HG03442 (cell line): ENCODE measurements around the gene CHKB.
"Not testable (repeated sequence)": the region's sequence is repeated elsewhere in the genome, so short reads cannot be mapped to it uniquely, and the experiment has no call there.

Experiments
- ATAC-seq: cut with Tn5 transposase; IDR thresholded peaks from one replicate; pipeline ENCODE4 v1.9.1; 2021; ENCODE audit warnings: mild to moderate bottlenecking, moderate library complexity; ENCODE audit not compliant: unreplicated experiment

The CHKB gene

DNA sequence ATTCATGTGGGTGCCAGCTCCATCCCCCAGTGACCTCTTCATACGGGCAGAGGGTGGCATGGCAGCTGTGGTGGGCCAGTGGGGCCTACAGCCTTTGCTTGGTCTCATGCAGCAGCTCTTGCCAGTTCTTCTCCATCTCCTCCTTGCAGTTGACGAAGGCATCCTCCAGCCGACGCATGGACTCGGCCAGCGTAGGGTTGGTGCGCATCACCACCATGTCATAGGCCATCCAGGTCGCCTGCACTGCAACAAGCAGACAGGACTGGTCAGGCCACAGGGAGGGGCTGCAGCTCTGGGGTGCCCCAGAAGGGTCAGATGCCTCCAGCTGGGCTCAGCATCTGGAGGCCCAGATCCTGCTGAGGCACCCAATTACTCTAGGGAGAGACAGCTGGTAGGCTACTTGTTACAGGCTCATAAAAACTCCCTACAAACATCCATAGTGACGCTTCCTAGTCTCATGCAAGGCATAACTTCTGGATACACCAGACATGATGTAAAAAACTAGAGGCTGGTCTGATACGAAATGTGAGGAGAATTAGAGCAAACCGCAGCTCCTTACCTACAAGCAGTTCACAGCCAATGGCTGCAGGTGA lies 31.4 kb downstream of the CHKB start:
- ATAC-seq, result no peak

DNA sequence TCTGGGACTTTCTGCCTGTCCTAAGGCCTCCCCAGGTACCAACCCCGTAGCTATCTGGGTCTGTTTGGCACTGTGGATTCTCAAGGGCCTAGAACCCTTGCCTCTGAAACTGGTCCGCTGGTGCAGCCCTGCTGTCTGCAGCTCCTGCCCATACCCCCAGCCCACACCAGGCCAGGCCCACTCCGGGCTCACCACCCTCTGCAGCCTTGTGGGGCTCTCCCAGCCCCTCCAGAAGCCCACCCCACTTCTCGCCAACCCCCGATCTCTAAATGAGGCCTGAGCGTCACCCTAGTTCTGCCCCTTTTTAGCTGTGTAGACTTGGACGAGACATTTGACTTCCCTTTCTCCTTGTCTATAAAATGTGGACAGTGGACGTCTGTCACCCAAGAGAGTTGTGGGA lies 32.3 kb downstream of the CHKB start:
- no peak for ATAC-seq

DNA sequence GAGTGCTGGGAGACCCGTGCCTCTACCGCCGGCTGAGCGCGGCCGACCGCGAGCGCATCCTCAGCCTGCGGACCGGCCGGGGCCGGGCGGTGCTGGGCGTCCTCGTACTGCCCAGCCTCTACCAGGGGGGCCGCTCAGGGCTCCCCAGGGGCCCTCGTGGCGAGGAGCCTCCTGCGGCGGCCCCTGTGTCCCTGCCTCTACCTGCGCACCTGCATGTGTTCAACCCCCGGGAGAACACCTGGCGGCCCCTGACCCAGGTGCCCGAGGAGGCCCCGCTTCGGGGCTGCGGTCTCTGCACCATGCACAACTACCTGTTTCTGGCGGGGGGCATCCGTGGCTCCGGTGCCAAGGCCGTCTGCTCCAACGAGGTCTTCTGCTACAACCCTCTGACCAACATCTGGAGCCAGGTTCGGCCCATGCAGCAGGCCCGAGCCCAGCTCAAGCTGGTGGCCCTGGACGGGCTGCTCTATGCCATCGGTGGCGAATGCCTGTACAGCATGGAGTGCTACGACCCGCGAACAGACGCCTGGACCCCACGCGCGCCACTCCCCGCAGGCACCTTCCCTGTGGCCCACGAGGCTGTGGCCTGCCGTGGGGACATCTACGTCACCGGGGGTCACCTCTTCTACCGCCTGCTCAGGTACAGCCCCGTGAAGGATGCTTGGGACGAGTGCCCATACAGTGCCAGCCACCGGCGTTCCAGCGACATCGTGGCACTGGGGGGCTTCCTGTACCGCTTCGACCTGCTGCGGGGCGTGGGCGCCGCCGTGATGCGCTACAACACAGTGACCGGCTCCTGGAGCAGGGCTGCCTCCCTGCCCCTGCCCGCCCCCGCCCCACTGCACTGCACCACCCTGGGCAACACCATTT lies 33.5 kb downstream of the CHKB start:
- no peak for ATAC-seq

DNA sequence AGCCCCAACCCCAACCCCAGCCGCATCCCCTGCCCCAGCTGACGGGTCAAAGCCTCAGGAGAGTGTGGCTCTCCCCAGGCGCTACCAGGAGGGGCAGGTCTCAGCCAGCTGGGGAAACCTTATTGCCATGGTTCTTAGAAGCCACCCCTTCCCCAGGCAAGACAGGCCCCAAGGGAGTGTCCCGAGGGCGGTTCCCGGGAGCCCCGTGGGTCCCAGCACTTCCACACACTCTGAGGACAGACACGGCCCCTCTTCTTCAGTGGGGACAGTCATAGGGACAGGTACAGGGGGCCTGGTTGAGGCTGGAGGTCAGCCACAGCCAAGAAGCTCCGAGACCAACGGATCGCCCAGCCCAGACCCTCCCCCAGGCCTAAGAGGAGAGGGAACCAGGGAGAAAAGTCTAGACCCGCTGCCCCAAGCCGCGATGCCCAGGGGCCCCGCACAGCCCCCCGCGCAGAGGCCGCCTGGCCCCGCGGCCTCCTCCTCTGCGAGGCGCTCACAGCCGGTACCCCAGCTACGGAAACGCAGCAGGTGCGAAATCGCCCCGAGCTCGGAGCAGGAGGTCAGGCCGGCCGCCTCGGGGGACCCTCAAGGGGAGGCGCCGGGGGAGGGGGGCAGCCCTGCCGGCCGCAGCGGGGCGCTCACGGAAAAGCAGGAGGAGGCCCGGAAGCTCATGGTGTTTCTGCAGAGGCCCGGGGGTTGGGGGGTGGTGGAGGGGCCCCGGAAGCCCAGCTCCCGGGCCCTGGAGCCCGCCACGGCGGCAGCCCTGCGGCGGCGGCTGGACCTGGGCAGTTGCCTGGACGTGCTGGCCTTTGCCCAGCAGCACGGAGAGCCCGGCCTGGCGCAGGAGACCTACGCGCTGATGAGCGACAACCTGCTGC lies 34.4 kb downstream of the CHKB start:
- ATAC-seq, result no peak

DNA sequence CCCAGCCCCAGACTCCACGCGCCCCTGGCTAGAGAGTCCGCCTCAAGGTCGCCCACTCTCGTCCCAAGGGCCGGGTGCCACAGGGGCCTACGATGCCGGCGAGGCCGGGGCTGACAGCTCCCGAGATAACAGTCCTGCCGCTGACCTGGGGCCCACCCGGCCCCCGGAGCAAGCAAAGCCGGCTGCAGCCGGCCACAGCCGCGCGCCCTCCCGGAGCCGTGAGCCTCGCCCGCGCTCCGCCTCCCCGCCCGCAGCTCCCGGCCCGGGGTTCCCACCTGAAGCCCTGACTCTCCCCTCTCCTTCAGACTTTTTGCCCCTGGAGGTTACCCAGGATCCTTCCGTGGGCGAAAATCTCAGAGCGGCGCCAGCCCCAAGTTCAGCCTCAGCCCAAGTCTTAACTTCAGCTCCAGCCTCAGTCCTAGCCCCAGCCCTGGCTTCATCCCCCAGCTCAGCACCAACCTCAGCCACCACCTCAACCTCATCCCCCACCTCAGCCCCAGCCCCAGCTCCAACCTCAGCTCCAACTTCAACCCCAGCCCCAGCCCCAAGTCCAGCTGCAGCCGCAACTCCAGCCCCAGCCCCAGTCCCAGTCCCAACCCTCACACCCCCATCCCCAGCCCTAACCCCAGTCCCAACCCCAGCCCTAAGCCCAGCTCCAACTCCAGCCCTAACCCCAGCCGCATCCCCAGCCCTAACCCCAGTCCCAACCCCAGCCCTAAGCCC lies 35.2 kb downstream of the CHKB start:
- no peak for ATAC-seq

DNA sequence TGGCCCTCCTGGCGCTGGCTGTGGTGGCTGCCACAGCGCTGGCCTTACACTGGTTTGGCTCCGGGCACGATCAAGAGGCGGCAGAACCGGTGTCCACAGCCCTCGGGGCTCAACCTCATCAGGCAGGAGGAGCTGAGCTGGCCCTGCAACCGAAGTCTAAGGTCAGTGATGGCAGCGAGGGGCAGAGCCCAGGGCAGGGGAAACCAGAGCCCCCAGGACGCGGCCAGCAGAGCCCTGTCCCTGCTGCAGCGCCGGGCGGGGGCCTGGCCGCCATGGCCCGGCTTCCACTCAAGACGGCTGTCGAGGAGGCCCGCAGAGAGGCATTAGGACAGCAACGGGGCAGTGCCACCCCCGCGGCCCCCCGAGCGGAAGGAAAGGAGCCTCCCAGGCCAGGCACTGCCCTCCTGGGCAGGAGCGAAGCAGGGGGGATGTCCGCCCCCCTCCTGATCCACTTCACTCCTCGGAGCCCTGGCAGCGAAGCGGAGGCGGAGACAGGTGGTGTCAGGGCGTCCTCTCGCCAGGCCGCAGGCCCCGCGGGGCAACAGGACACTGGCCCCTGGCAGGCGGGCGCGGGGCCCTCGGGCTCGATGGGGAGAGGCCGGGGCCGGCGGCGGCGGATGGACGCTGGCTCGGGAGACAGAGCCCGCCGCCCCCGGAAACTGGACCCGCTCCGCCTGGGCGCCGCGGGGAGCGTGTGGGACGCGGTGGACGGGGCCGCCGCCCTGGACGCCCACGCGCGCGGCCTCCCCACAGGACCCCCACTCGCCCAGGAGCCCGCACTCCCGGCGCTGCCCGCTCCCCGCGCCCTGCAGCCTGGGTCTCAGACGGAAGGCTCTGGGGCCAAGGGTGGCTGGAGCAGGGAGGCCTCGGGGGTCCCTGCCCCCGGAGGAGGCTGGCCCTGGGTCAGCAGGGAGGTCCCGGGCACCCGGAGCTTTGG lies 36.1 kb downstream of the CHKB start:
- ATAC-seq, result no peak

DNA sequence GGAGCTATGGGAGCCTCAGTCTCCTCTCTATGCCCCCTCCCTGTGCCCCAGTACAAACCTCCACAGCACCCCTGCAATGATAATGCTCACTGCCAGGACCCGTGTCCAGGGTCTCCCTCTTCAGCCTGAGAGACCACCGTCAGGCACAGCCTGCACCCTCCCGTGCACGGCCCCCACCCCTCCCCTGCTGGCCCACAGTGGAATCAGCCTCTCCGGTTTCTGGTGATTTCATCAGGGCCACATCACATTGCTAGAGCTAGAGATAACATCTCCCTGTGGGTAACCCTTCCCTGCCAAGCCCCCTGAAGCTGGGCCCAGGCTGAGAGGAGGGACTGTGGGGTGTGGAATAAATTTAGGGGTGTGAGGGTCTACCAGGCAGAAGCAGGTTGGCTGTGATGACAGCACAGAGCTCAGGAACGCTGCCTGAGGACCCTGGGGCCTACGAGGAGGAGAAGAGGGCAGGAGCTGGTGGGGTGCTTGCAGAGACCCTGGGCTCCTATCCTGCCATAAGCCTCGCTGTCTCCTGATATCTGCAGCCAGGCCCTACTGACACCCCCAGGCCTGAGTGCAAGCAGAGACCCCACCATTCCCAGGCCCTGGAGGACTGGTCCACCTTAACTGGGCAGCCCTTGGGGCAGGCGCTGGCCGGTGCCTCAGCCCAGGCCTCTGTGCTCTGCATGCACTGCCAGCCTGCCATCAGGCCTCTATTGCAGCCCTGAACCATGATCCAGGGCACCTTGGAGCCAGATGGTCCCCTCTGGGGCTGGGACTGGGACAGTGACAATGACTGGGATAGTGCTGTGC lies 36.9 kb downstream of the CHKB start, which contains the start of gene KLHDC7B:
Gene KLHDC7B, plus strand, starts transcription at position 378 of the 804 bp plus-strand sequence. Its CDS starts 345 bp downstream, at position 723.
- no peak for ATAC-seq

DNA sequence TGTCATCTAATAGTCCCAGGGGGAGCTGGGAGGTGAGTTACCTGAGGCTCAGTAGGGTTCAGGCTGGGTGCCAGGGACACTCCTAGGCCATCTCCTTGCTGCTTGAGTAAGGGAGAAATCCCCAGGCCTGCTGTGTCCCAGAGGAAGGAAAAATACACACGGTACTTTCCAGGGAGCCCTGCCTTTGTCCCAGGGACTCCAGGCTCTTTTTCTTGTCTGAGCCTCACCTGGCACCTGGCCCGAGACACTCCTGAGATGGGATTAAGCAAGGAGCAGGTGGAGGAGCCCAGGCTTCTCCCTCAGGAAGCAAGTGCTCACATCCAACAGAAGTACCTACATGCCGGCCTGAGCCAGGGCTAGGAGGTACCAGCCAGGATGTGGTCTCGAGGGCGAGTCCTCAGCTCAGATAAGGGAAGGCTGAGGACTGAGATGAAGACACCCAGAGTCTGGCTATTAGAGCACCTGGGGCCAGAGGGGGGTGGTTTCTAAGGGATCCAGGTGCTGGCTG lies 37.8 kb downstream of the CHKB start:
- ATAC-seq, result no peak

DNA sequence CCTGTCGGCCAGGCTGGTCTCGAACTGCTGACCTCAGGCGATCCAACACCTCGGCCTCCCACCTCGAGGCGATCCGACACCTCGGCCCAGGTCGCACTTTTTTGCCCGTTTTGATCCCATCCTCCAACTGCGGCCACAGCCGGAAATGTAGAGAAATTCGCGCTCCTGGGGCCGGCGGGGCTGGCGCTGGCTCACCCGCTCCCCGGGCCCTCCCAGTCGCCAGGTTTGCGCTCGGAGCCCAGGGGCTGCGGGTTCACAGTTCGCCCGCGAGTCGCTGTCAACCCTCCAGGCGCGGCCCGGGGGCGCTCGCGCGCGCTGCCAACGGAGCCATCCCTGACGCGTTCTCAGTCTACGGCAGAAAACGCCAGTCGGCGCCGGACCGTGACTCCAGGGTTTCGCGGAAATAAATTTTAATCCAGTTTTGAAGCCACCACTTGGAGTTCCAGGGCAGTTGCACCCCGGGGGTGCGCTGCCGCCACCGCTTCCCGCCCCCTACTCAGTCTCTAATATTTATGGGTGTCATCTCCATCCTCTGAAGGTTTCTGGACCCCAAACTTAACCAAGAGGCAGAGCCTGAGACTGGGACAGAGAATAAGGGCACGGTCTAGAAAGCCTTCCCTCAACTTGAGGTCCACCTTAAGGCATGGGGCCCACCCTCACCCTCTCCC lies 38.4 kb downstream of the CHKB start:
- ATAC-seq, result no peak

DNA sequence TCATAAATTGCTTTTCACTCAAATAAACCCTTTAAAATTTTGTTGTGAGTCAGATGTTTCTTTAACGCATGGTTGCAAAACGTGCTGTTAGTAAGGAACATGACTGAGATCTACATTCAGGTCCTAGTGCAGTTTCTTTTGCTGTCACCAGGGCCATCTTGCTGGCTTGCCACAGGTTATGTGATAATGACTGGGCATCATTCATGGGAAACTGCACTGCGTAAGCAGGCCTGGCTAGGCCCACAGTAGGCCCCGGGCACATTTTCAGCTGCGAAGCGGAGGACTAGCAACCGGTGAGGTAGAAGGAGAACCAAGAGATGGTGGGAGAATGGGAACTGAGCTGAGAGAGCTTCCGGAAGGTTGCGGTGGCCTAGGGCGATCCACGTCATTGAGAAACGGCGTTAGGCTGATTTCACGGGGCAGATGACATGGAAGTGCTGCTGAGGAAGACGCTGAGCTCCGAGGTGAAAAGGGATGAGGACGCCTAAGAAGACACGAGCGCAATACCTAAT lies 40.2 kb downstream of the CHKB start:
- ATAC-seq, result peak; percentile 29

DNA sequence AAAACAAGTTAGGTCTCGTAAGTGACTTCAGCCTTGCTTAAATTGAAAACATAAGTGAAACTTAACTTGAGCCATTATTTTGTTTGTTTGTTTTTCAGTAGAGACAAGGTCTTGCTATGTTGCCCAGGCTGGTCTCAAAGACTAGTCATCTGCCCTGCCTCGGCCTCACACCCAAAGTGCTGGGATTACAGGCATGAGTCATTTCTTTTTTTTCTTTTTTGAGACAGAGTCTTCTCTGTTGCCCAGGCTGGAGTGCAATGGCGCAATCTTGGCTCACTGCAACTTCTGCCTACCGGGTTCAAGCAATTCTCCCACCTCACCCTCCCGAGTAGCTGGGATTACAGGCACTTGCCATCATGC lies 41.0 kb downstream of the CHKB start:
- ATAC-seq, result not testable (repeated sequence)

DNA sequence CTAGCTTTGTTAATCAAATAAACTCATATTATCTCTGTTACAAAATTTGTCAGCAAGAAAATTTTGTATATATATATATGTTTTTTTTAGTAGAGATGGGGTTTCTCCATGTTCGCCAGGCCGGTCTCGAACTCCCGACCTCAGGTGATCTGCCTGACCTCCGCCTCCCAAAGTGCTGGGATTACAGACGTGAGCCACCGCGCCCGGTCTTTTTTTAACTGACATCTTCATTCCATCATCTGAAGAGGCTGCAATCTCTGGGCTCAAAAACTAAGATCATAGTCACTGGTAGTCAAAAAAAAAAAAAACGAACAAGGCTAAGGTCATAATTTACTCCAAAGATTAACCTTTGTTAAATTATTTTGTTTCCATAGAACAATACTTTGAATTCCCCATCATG lies 42.3 kb downstream of the CHKB start:
- no peak for ATAC-seq

DNA sequence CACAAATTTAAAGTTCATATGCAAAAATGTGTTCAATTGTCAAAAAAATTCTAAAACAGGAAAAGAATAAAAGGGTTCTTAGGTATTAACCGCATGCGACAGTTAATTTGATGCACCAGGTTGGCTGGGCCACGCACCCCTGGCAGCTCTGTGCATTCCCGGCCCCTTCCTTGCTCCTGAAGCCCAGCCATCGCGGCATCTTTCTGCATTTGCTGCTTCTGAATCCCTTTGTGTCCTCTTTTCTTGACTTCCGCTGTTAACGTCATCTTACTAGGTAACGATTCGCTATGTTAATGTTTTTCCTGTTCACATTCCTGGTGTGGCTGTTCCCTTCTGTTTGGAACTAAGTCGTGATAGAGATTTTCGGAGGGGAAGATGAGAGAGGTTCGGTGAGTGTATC lies 44.9 kb downstream of the CHKB start:
- no peak for ATAC-seq

DNA sequence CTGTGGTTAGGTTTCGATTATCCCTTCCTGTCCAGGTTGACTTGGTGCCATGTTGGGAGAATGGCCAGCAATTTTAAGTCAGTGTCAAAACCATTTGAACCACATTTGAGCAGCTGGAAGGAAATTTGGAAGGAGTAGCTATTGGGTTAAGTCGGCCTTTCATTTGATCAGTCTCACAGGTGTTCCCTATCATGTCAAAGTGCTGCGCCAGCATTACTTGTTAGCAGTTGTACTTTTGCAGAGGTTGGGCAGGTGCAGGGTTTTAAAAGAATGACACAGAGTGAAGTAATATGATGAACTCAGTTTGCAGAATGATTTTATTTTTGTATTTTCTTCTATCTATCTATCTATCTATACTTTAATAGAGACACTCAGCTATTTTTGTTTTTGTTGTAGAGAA lies 46.4 kb downstream of the CHKB start:
- ATAC-seq, result no peak

DNA sequence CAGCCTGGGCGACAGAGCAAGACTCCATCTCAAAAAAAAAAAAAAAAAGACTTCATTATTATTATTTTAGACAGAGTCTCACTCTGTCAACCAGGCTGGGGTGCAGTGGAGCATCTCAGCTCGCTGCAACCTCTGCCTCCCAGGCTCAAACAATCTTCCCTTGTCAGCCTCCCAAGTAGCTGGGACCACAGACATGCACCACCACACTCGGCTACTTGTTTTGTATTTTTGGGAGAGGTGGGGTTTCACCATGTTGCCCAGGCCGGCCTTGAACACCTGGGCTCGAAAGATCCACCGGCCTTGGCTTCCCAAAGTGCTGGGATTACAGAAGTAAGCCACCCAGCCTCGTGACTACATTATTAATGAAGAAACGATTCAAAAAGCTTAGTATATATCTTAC lies 47.5 kb downstream of the CHKB start:
- ATAC-seq, result no peak

DNA sequence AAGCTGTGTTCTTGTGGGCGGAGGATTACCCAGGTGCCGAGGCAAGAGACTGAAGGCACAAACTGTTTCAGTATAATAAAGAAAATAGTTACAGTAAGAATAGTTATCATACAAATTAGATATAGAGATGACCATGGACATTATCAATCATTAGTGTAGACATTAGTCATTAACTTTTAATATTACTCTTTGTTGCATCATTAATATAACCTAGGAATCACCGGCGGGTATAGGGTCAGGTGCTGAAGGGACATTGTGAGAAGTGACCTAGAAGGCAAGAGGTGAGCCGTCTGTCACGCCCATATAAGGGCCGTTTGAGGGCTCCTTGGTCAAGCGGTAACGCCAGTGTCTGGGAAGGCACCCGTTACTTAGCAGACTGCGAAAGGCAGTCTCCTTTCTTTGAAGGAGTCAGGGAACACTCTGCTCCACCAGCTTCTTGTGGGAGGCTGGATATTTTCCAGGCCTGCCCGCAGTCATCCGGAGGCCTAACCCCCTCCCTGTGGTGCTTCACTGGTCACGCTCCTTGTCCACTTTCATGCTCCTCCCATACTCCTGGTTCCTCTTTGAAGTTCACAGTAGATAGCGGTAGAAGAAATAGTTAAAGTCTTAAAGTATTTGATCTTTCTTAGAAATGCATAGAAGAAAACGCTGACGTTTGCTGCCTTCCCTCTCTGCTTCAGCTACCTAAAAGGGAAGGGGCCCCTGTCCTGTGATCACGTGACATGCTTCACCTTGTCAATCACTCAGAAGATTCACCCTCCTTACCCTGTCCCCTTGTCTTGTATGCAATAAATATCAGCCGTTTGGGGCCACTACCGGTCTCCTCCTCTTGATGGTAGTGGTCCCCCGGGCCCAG lies 48.6 kb downstream of the CHKB start:
- ATAC-seq, result not testable (repeated sequence)
